LHCN-M2 (cell line): ENCODE data around the gene PCSK6. TPM values are rescaled to one million over a fixed set of nuclear protein-coding genes. Genes with fewer than 3 reads are reported as not detected.
"Not testable (repeated sequence)": the region's sequence is repeated elsewhere in the genome, so short reads cannot be mapped to it uniquely, and the experiment has no call there.

Experiments
- DNase-seq: peaks from one replicate; pipeline ENCODE4 v3.0.0-alpha.2; 2012; ENCODE audit warnings: low read depth
- total RNA-seq: library from RNA; depleted of rRNA; stranded (reverse); fragments of >200 nt; gene quantifications from 2 replicates; pipeline ENCODE4 v1.2.3, GENCODE V29; 2014

The PCSK6 gene
- total RNA-seq, 1 experiment from 2014 or later = 0.52 TPM

DNA sequence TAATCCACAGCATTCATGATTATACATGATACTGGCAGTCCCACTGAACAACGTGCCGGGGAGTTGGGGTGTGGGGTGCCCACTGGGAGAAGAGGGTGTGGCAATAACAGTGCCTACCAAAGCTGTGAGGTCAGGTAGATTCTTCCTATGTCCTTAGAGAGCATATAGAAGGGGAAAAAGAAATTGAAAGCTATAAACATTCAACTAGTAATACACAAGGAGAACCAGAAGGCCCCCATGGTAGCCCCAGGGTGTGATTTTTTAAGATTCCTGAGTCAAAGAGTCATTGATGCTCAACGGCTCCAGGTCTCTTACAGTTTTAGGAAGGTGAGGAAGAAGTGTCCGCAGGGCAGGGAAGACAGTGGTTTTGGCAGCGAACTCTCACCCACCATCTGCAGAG, 25.8 kb downstream of the PCSK6 start:
- not testable (repeated sequence) for DNase-seq

DNA sequence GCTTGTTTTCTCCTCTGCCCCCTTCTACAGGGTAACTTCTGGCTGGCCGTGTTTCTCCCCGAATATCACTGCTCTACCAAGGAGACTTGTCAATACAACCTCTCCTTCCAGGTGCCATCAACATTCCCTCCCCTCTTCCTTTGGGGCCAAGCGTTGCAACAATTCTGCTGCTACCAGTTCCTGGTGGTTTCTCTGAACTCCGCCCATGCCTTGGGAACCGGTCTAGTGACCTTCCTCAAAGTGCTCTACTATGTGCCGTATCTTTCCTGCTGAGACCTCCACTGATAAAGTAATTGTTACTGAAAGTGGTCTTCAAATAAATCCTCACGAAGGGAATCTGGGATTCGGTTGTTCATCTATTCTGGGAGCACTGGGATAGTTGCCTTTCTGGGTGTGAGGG, 26.2 kb downstream of the PCSK6 start:
- no peak for DNase-seq

DNA sequence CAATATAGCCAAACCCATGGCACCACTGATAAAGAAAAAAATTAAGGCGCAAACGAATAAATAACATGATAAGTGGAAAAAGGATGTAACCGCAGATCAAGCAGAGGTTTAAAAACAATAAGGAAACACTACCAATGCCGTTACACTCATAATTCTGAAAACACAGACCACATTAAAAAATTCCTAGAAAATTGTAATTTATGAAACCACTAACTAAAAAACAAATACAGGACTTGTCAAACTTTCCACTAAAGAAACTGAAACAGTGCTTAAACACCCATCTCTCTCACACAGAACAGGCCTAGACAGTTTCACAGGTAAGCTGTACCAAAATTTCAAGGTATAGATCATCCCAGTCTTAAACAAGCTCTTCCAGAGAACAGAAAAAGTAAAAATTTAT, 28.4 kb downstream of the PCSK6 start:
- DNase-seq = no peak

DNA sequence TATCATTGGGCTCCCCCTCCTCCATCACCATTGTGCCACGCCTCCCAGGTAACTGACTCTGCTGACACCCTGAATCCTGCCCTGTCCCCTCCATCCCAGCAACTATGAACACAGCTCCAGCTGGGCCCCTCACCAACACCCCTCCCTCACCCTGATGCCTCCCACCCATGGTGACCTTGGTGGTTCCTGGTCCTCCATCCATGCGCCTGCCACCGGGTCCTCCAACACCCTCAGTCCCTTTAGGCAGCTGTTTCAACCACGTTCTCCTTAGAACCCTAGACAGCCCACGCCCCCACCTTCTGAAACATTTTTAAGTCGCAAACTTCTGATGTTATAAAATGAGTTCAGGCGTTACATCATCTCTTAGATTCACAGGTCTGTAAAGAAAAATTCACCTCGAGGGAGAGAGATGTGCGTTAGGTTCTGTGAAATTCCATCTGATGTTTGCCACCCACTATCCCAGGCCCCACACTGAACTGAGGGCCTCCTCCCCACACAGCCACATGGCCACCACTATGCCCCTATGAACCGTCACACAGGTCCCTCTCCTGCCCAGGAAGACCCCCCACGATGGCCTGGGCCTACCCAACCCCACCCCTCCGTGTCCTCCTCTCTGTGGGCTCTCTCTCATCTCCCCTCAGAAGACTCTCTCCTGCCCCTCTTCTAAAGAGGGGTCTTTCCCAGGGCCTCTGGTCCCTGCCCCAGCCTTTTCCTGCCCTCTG, 29.8 kb downstream of the PCSK6 start:
- no peak for DNase-seq

DNA sequence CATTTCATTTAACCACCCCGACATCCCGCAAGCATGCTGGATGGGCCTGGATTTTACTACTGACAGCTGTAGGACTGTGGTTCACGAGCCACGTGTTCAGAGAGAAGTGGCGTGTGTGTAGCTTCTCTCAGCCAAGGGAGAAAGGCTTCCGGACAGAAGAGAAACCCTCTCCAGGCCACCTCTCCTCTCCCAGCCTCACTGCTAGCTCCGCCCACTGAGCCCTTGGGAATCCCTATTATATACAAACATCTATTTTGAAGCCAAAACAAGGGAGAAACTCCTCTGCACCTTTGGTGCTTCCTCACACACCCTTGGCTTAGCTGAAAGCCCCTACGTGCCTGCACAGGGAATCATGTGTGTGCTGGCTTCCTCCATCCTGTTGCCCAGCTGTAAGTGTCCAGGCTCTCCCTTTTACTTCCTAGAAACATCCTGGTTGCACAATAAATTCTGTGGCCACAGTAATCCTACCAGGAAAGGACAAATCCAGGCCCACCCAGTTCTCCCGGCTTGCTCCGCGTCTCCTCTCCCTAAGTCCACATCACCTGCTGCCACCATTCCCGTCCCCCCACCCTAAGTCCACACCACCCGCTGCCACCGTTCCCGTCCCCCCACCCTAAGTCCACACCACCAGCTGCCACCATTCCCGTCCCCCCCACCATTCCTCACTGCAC, 30.5 kb downstream of the PCSK6 start:
- DNase-seq = no peak

DNA sequence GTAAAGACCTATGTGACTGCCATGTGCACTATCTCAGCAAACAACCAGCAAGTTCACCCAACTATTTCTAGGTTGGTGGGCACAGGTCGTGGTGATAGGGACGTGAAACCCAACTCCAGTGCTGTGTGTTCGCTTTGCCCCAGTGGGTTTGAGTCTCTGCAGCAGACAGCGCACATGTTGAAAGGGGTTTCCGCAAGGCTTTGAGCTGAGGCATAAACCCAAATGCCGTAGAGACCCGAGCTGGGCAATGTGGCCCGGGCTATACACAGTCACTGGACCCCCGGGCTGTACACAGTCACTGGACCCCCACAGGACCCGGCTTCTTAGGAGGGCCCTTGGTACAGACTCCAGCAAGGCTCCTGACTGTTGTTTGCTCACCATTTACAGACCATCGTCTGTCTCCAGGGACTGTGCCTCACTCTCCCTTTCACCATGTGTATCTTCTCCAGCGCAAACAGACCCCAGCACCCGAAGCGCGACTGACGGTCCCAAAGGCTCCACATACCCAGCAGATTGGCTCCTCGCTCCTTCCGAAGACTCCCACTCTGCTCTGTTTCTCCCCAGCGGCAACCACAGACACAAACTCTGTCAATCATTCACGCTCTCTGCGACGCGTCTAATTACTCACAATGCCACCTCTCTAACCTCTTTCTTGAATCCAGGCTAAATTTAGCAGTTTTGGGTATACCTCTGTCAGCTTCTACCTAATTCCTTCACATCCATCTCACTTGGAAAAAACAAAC, 31.2 kb downstream of the PCSK6 start:
- no peak for DNase-seq

DNA sequence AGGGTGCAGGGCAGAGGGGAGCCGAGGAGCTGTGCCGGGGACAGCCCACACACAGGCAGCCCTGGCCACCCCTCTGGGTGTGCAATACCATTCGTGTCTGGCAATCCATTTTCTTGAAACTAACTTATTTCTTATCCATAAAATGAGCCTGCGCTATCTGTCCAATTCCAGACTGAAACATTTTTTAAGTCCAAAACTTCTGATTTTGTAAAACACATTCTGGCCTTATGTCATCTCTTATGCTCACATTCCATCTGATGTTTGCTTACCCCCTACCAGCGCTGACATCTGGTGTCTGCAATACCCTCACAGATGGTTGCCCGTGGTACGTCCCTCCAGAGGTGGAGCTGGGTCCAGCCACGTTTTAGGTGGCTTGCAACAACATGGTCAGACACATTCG, 31.8 kb downstream of the PCSK6 start:
- DNase-seq = no peak

DNA sequence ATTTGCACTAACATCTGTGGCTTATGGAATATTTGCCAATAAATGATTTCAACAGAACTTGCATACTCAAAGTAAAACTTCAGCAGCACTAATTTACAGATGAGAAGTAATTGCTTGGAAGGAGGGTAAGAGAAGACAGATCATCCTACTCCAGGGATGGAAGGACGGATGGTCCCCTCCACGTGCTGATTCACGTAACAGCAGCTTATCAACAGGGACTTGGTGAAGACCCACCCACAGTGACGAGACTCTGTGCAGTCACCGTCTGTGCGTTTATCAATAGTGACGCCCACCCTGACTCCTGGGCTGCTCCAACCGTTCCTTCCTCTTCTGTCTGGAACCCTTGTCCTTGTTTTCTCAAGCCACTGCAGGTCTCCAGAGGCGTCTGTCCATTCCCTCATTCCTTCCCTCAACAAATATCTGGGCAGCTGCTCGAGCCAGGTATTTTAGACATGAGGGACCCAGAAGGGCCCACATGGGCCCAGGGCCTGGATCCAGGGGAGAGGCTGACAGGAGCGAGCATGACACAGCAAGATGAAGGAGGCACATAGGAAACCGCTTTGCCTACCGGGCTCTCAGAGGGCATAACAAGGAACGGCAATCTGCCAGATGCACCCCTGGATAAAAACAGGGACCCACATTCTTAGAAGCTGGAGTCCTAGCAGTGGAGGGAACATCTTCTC, 33.3 kb downstream of the PCSK6 start:
- no peak for DNase-seq

DNA sequence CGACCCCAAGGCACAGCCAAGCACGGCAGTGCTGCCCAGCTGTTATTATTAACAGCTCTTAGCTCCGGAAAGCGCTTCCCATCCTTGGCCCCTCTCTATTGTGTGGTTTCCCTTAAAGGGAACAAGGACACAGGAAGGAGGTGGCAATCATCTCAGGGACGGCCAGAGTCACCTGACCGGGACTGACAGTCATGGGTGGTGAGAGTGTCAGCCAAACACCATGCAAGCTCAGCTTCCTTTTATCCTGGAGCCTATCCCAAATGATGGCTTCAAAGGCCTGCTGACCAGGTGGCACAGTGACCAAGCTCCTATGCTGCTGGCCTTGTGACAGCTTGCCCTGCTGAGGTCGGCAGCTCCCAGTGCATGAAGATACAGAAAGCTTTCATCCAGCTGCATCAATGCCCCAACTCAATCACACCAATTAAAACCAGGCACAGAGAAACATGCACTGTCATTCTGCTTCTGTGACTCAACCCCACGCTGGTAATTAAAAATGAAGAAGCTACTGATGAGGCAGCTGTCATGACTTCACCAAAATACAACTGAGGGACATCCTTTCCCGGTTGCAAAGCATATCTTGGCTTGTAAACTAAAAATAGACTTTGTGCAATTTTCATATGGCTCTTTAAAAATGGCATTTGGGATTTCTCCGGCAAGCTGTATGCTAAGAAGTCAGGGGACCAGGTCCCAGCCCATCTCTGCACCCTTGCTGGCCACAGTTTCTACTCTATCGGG, 34.0 kb downstream of the PCSK6 start:
- peak; percentile 11 for DNase-seq

DNA sequence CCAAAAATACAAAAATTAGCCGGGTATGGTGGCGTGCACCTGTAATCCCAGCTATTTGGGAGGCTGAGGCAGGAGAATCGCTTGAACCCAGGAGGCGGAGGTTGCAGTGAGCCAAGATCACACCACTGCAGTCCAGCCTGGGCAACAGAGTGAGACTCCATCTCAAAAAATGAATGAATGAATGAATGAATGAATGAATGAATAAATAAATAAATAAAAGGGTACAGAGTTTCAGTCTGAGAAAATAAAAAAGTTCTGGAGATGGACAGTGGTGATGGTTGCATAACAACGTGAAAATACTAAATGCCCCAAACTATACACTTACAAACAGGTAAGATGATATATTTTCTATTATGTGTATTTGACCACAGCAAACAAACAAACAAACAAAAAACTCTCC, 34.7 kb downstream of the PCSK6 start:
- DNase-seq = not testable (repeated sequence)

DNA sequence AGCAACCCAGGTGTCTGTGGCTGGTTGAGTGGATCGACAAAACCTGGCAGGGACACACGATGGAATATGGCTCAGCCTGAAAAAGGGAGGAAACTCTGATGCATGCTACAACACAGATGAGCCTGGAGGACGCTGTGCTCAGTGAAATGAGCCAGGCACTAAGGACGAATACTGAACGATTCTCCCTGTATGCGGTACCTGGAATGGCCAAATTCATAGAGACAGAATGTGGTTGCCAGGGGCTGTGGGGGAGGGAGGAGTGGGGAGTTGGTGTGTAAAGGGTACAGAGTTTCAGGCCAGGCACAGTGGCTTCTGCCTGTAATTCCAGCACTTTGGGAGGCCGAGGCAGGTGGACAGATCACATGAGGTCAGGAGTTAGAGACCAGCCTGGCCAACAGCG, 35.1 kb downstream of the PCSK6 start:
- no peak for DNase-seq

DNA sequence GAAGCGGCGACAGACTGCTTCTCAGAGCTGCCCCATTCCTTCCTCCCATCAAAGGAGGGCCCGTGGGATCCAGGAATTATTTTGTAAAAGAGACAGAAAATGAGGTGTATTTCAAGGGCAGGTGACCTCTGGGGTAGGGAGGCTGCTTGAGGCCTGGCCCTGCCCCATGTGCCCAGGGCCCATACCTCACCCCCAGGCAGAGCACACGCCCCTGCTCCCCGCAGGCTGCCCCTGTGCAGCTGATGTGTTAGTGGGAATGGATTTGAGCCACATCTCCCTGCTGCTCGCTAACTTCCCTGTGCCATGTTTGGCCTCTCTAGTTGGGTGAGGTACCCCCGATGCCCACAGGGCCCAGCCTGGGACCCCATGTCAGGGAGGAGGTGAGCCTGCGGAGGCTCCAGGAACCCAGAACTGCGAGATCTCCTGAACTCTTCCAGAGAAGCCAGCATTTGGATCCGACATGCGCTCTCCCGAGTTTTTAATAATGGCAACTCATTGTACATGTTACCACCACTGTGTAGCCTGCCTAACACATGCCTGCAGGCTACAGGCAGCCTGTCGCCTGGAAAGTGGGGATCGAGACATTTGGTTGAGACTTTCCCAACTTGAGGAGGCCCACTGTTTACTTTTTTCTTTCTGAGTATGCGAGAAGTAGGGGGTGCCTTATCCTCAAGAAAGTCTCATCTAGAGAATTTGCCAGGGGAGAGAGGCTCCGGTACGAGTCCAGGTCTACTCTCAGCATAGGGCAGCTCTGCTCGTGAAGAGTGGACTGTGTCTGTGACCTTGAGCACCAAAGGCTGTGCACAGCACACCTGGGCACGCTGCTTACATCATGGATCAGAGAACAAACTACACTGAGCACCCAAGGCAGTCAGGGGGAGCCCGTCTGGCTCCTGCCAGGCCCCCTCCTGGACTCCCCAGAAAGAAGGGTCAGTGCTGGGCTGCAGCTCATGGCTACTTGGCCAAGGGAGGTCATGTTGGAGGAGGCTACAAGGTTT, 36.1 kb downstream of the PCSK6 start:
- no peak for DNase-seq

DNA sequence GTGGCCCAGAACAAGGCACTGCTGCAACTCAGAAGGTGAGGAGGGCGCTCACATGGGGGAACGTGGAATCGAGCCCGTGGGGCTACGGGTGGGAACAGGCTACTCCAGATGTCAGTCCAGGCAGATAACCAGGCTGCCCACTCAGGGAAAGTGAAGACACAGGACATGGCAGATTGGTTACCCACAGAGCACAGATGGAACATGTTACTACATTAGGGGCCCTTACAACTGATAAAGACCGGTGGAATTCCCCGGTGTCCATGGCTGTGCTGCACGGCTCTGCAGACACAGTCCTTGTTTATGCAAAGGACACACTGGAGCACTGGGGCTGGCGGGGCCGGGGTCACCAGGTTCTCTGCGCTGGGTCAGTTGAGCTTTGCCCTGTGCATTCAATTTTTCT, 36.9 kb downstream of the PCSK6 start:
- DNase-seq = no peak

DNA sequence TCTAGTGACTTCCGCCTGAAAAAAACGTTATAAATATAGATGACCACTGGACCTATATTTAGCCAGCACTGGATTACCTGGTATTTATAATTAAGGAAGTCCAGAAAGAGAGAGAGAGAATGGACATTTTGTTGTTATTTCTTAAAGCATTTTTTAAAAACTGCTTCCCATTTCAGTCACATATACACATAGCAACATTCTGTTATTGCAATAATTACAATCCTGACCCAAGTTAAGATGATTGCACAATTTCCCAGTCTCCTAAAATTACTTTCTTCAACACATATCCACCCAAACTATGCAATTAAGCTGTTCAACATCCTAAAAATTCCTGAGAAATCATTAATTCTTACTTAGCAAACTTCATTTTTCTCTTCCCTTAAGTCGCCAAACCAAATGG, 37.7 kb downstream of the PCSK6 start:
- no peak for DNase-seq

DNA sequence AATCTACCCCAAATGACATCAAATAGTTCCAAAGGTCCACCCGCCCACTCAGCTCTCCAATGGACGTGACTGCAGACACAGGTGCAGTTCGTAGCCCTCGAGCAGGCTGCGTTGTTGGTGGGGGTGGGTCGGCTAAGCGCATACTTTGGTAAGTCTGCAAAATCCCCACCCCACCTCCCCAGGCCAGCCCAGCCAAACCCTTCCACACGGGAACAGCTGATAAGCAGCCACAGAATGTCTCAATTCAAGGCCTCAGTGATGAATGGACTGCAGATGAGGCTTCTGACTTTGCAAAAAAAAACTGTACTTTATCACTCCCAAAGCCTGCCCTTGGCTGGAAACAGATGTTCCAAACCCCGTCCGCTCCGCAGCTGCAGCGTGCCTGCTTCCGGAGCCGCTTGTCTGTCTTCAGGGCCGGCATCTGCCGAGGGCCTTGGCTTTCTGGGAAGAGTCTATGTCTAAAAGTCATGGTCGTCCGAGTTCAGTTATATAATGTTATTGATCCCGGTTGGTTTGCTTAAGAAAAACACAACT, 38.2 kb downstream of the PCSK6 start:
- DNase-seq = peak; percentile 59

DNA sequence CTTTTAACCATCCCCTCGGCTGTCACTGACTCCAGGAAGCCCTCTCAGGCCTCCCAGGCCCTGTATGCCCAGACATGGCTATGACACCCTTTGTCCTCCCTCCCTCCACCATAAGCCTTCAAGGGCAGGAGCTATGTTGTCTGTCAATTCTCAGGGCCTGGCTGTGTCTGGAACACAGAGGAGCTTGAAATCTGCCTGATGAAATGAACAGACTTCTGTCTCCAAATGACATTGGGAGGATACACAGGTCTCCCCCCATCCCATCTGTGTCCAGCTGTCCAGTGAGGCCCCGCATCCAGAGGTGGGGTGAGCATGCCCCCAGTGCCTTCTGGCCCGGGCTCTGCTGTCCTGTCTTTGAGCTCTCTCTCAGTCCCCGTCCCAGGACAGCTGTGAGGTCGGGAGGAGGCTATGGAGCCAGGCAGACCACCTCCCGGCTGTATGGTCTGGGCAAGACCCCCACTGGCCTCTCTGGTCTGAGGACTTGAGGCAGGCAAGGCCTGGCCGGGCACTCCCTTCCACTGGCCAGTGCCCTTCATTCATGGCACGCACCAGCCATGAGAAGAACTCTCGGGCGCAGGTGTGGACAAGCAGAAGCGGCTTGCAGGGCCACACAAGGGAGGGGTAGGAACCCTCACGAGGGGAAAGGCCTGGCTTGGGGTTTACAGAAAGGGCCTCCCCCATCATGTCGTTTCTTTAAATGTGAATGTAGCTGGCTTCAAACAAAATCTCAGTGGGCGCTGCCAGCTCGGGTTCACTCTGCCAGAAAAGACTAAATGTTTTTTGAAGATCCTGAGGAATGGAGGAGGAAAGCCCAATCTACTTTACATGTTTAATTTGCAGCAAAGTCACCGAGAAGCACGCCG, 38.9 kb downstream of the PCSK6 start:
- no peak for DNase-seq

DNA sequence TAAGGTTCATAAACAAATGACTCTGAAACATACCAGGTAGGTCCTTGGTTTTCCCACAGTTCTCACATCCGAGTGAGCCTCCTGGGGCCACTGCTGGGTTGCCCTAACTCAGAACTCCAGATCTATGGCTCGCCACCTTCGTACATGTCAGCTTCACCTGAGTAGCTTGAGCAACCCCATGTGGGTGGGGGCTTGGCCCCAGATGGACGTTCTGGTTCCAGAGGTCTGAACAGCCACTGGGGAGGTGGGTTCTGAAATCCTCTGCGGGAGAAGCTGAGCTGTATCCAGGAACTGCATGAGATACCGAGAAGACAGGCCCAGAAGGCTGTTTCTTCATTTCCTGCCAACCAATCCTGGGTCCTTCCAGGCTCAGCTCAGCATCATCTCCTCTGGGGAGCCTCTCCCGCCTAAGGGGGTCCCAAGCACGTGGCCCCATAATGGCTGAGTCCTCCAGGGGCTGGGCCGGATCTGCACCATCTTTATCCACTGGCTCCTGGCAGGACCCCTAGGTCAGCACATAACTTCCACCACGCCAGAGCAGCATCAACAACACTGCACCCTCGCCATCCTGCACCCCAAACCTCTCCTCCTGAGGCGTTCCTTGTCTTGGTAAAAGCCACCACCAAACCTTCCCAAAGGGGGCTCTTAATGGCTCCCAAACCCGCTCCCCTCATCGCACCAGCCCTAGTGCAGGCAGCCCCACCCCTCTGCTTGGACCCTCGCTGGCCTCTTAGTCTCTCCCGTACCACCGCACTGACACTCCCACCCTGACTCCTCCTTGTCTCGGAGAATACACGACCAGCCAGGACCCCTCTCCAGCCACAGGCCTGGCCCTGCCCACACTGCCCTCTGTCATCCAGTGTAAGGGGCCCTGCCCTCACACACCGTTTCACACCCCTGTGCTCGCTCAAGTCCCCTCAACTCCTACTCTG, 39.8 kb downstream of the PCSK6 start:
- DNase-seq = no peak

DNA sequence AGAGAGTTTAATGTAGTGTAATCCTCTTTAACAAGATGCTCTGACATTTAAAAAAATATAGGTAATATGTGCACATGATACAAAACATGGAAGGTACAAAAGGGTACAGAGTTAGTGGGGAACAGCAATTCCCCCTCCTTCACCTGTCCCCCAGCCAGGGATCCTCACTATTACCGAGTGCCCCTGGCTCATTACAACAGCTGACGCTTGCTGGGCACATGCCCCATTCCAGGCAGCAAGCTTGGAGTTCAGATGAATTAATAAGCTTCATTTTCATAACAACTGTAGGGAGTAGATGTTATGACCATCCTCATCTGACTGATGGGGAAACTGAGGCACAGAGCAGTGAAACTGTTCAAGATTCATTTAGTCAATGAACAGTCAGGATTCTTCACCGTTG, 41.2 kb downstream of the PCSK6 start:
- no peak for DNase-seq
